PC-3 (cell line): ENCODE results near the gene IRAK1. TPM values are rescaled to one million over a fixed set of nuclear protein-coding genes. Genes with fewer than 3 reads are reported as not detected.

Experiments
- ATAC-seq: fragments of 200-7000 bp; cut with Tn5 transposase; 2 replicates; pipeline ENCODE4 v1.9.1; 2020; ENCODE audit warnings: mild to moderate bottlenecking, moderate library complexity
- BruUV-seq: library from RNA; stranded (reverse); fragments of 400-500 nt; replicated peaks from 2 replicates; lab custom pipeline; 2021; lab: Mats Ljungman, UMichigan
- CTCF ChIA-PET: fragments of 300-600 bp; sonication (Branson Sonifier 250); formaldehyde crosslinking; loops from one replicate; lab custom pipeline; 2022; ENCODE audit warnings: antibody characterized with exemption; lab: Charles Lee
- POLR2A ChIA-PET: fragments of 300-600 bp; sonication (Branson Sonifier 250); formaldehyde crosslinking; loops from one replicate; lab custom pipeline; 2022; ENCODE audit warnings: antibody characterized with exemption; ENCODE audit not compliant: unreplicated experiment; lab: Charles Lee
- DNase-seq: peaks from one replicate; pipeline ENCODE4 v3.0.0-alpha.2; 2015
- H2AFZ ChIP-seq: fragments of 300-600 bp; sonication (generic); 2 replicates; pipeline ENCODE4 v1.6.0; 2016; ENCODE audit warnings: antibody characterized with exemption, low read length
- H3F3A ChIP-seq: fragments of 300-600 bp; sonication (generic); one replicate; pipeline ENCODE4 v1.6.0; 2017; ENCODE audit warnings: antibody characterized with exemption, low read length, control low read depth, mild to moderate bottlenecking; ENCODE audit not compliant: unreplicated experiment
- H3K27ac ChIP-seq: fragments of 300-600 bp; sonication (generic); 2 replicates; pipeline ENCODE4 v1.5.1; 2016; ENCODE audit warnings: mild to moderate bottlenecking, low read length
- H3K27me3 ChIP-seq: fragments of 300-600 bp; sonication (generic); 2 replicates; pipeline ENCODE4 v1.6.1; 2016; ENCODE audit warnings: low read length, mixed read lengths
- H3K36me3 ChIP-seq: fragments of 300-600 bp; sonication (generic); 2 replicates; pipeline ENCODE4 v1.6.1; 2016; ENCODE audit warnings: low read depth, mixed run types, low read length, mixed read lengths
- H3K4me1 ChIP-seq: fragments of 300-600 bp; sonication (generic); 2 replicates; pipeline ENCODE4 v1.5.1; 2016; ENCODE audit warnings: low read length; ENCODE audit not compliant: insufficient read depth
- H3K4me2 ChIP-seq: fragments of 300-600 bp; sonication (generic); 2 replicates; pipeline ENCODE4 v1.6.0; 2016; ENCODE audit warnings: low read length
- H3K4me3 ChIP-seq: fragments of 300-600 bp; sonication (generic); 2 replicates; pipeline ENCODE4 v1.5.1; 2016; ENCODE audit warnings: mild to moderate bottlenecking, low read length, mixed read lengths
- H3K79me2 ChIP-seq: fragments of 300-600 bp; sonication (generic); 2 replicates; pipeline ENCODE4 v1.6.1; 2017; ENCODE audit warnings: low read length, mixed read lengths
- H3K9ac ChIP-seq: fragments of 300-600 bp; sonication (generic); 2 replicates; pipeline ENCODE4 v1.6.0; 2016; ENCODE audit warnings: mild to moderate bottlenecking, low read length
- H3K9me2 ChIP-seq: fragments of 300-600 bp; sonication (generic); replicated peaks from 2 replicates; pipeline ENCODE4 v1.6.1; 2016; ENCODE audit warnings: mixed run types, low read length, mixed read lengths
- H3K9me3 ChIP-seq: fragments of 300-600 bp; sonication (generic); 2 replicates; pipeline ENCODE4 v1.6.1; 2016; ENCODE audit warnings: low read length, mixed read lengths
- H4K20me1 ChIP-seq: fragments of 300-600 bp; sonication (generic); 2 replicates; pipeline ENCODE4 v1.6.1; 2016; ENCODE audit warnings: low read length, mixed read lengths
- EZH2 ChIP-seq: fragments of 300-600 bp; sonication (generic); IDR thresholded peaks from one replicate; pipeline ENCODE4 v1.6.1; 2017; ENCODE audit warnings: antibody characterized with exemption, mild to moderate bottlenecking, low read length; ENCODE audit not compliant: unreplicated experiment
- EZH2phosphoT487 ChIP-seq: fragments of 300-600 bp; sonication (generic); IDR thresholded peaks from 2 replicates; pipeline ENCODE4 v1.6.1; 2018; ENCODE audit warnings: mild to moderate bottlenecking, antibody characterized with exemption, low read length, borderline replicate concordance
- intact Hi-C: fragments of 100-400 bp; cut with micrococcal nuclease; formaldehyde crosslinking; loops from 2 replicates; pipeline ENCODE4 v1.9.0; 2023
- total RNA-seq: library from RNA; depleted of rRNA; stranded (reverse); fragments of >200 nt; gene quantifications from 2 replicates; pipeline ENCODE4 v1.2.3, GENCODE V29; 2014
- TF ChIP-seq, protein P1 (sequence below): fragments of 300-600 bp; sonication (generic); conservative IDR thresholded peaks from 2 replicates; pipeline ENCODE4 v1.5.1; 2017; ENCODE audit warnings: antibody characterized with exemption, low read depth, mild to moderate bottlenecking, low read length

The IRAK1 gene
- total RNA-seq, 1 experiment from 2014 or later: 366 TPM

DNA sequence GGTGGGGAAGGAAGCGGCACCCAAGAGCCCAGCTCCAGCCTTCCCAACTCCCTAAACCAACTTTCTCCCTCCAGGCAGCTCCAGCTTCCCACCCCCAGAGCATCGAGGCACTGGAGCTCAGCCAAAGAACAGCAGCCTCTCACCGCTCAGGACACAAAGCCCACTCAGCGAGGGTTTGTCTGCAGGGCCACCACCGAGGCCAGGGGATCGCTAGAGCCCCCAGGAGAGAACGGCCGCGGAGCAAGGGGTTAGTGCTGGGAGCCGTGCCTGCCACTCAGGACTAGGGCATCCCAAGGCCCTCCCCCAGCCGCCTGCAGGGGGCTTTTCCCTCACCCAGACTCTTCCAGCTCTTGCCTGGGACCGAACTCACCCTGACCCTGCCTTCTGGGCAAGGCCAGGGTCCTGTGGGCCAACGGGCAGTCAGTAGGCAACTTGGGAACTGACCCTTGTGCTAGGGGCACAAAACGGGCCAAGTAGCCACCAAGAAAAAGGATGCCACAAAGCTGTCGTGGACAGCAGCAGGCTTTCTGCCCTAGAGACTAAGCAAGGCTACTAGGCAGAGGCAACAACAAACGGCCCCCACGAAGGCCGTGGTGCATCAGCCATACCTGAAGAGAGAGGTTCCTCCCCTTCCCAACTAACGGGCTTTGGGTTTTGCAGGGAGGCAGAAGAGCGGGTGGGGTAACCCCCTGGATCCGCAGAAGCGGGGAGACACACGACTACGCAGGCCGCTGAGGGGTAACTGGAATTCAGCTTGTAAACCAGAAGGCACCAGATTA is 50.4 kb downstream of the IRAK1 start:
- H3K36me3 ChIP-seq: no peaks in the 10 kb centered on the region; the same call in 1 of the 2 replicates
- peaks cover 6% of the 10 kb centered on the region for H3F3A ChIP-seq
- intact Hi-C loops: no loop called here
- H3K4me3 ChIP-seq: peak overlapping the region; percentile 99
- H3K27ac ChIP-seq: no peak overlapping the region
- peaks cover 29% of the 10 kb centered on the region for H3K4me1 ChIP-seq
- H3K9me2 ChIP-seq: no peaks in the 10 kb centered on the region
- H3K9me3 ChIP-seq: no peaks in the 10 kb centered on the region
- no peaks in the 10 kb centered on the region for H3K27me3 ChIP-seq
- peak overlapping the region; percentile 74 for H3K9ac ChIP-seq
- peaks cover 83% of the 10 kb centered on the region for H3K79me2 ChIP-seq
- H2AFZ ChIP-seq: no peak overlapping the region
- peak overlapping the region; percentile 87 for H3K4me2 ChIP-seq
- CTCF ChIA-PET: no interaction called here
- H4K20me1 ChIP-seq: peaks cover 38% of the 10 kb centered on the region
- TF ChIP-seq EZH2phosphoT487 (no peak), EZH2 (no peak)
- TF ChIP-seq, protein P1, sequence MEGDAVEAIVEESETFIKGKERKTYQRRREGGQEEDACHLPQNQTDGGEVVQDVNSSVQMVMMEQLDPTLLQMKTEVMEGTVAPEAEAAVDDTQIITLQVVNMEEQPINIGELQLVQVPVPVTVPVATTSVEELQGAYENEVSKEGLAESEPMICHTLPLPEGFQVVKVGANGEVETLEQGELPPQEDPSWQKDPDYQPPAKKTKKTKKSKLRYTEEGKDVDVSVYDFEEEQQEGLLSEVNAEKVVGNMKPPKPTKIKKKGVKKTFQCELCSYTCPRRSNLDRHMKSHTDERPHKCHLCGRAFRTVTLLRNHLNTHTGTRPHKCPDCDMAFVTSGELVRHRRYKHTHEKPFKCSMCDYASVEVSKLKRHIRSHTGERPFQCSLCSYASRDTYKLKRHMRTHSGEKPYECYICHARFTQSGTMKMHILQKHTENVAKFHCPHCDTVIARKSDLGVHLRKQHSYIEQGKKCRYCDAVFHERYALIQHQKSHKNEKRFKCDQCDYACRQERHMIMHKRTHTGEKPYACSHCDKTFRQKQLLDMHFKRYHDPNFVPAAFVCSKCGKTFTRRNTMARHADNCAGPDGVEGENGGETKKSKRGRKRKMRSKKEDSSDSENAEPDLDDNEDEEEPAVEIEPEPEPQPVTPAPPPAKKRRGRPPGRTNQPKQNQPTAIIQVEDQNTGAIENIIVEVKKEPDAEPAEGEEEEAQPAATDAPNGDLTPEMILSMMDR: no peak
- ATAC-seq (no peak), DNase-seq (no peak)
- POLR2A ChIA-PET: no interaction called here
- BruUV-seq: TSS peak; percentile 1

DNA sequence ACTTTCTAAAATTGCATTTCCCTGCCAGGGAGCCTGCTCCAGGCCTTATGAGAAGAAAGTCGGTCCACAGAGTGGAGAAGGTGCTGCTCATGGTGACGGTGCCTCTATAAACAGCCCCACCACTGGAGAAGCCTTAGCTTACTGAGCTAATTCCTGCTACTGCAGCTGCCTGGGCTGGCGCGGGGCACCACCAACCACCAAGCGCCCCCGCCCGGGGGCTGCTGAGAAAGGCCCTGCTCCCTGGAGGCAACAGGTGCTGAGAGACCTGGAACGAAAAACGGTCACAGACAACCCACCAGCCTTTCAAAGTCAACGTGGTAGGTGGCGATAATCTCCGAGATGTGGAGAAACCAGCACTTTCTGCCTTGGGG is 51.0 kb downstream of the IRAK1 start:
- POLR2A ChIA-PET: no interaction called here
- Histone ChIP-seq H3K4me2 (peak overlapping the region; percentile 87), H3K79me2 (peaks cover 83% of the 10 kb centered on the region), H3K4me3 (peak overlapping the region; percentile 99), H3K36me3 (no peaks in the 10 kb centered on the region; the same call in 1 of the 2 replicates), H3K27me3 (no peaks in the 10 kb centered on the region), H3K9me2 (no peaks in the 10 kb centered on the region), H3K27ac (no peak overlapping the region), H2AFZ (no peak overlapping the region), H3K9ac (peak overlapping the region; percentile 74; the same call in 1 of the 2 replicates), H3F3A (peaks cover 6% of the 10 kb centered on the region), H4K20me1 (peaks cover 38% of the 10 kb centered on the region), H3K4me1 (peaks cover 23% of the 10 kb centered on the region), H3K9me3 (no peaks in the 10 kb centered on the region)
- no TSS peak for BruUV-seq
- CTCF ChIA-PET: no interaction called here
- TF ChIP-seq EZH2phosphoT487 (no peak), EZH2 (no peak)
- TF ChIP-seq, protein P1: peak; percentile 28; the same call in 1 of the 2 replicates
- DNase-seq (peak; percentile 10), ATAC-seq (no peak)
- intact Hi-C loops: no loop called here

DNA sequence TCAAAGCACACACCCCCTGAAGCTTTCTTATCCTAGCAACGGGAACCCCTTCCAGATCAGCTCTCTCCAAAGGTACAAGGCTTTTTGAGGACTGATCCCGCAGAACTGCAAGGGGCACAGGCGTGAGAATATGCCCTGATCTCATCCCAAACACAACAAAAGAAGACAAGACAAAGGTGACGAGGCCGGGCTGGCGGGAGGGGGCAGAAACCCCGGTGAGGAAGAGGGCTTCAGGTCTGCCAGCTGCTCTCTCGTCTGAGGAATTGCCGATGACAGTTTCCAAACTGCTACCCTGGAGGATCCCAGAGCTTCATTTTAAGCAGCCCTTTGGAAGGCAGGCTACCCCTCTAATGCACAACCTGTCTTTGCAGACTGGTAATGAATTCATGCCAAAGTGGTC is 51.4 kb downstream of the IRAK1 start:
- H3K9ac ChIP-seq: no peak overlapping the region
- H3F3A ChIP-seq: peaks cover 5% of the 10 kb centered on the region
- H3K9me3 ChIP-seq: no peaks in the 10 kb centered on the region
- intact Hi-C loops: no loop called here
- H3K9me2 ChIP-seq: no peaks in the 10 kb centered on the region
- H4K20me1 ChIP-seq: peaks cover 38% of the 10 kb centered on the region
- peaks cover 83% of the 10 kb centered on the region for H3K79me2 ChIP-seq
- H3K4me1 ChIP-seq: peaks cover 18% of the 10 kb centered on the region
- BruUV-seq: no TSS peak
- no peak for TF ChIP-seq EZH2phosphoT487
- TF ChIP-seq, protein P1: no peak
- TF ChIP-seq EZH2: no peak
- ChIA-PET POLR2A (no interaction called here), CTCF (interaction anchor here (0.6 kb wide), 1 partner anchor 406 kb away, joined by 3 read pairs; the partner anchor contains the start of gene FLNA)
- DNase-seq: no peak
- no peaks in the 10 kb centered on the region; the same call in 1 of the 2 replicates for H3K36me3 ChIP-seq
- H3K27ac ChIP-seq: no peak overlapping the region
- H3K4me2 ChIP-seq: peak overlapping the region; percentile 87
- H2AFZ ChIP-seq: no peak overlapping the region
- H3K4me3 ChIP-seq: peak overlapping the region; percentile 99
- H3K27me3 ChIP-seq: no peaks in the 10 kb centered on the region
- no peak for ATAC-seq
